Dendritic cell treated with granulocyte-macrophage colony-stimulating factor and Interleukin-4, amounts not matched to agents 40 ng/mL and 50 ng/mL, for 4 days (primary cell): ENCODE measurements around the gene G6PC1.
"Not testable (repeated sequence)": the region's sequence is repeated elsewhere in the genome, so short reads cannot be mapped to it uniquely, and the experiment has no call there.

Source experiments
- H3K27ac Mint-ChIP-seq: one replicate; pipeline ENCODE4 v1.8.0; 2022; ENCODE audit warnings: mild to moderate bottlenecking, mixed read lengths
- H3K27me3 Mint-ChIP-seq: one replicate; pipeline ENCODE4 v1.8.0; 2022; ENCODE audit warnings: mild to moderate bottlenecking, mixed read lengths
- H3K36me3 Mint-ChIP-seq: one replicate; pipeline ENCODE4 v1.8.0; 2022; ENCODE audit warnings: low read depth, mixed read lengths
- H3K4me1 Mint-ChIP-seq: one replicate; pipeline ENCODE4 v1.8.0; 2022; ENCODE audit warnings: low read depth, mixed read lengths
- H3K4me3 Mint-ChIP-seq: one replicate; pipeline ENCODE4 v1.8.0; 2022; ENCODE audit warnings: mild to moderate bottlenecking, moderate library complexity, mixed read lengths
- H3K9me3 Mint-ChIP-seq: one replicate; pipeline ENCODE4 v1.8.0; 2022; ENCODE audit warnings: mixed read lengths
- intact Hi-C: fragments of 100-400 bp; cut with micrococcal nuclease; formaldehyde crosslinking; loops from one replicate; pipeline ENCODE4 v1.15.0; 2022

Gene G6PC1

GRCh38 chr17:42900460-42901331 lies at the start of gene G6PC1:
TSS of gene G6PC1 (plus strand) at chr17:42900799. CDS start at chr17:42900877, 78 bp downstream.
- Mint-ChIP-seq H3K27ac (no peak within 1 kb of the TSS), H3K36me3 (no peaks in the 10 kb centered on the region), H3K9me3 (no peaks in the 10 kb centered on the region), H3K4me1 (no peaks in the 10 kb centered on the region), H3K4me3 (no peak within 1 kb of the TSS), H3K27me3 (peaks cover 3% of the 10 kb centered on the region)
- intact Hi-C loops: no loop called here

- H3K27ac Mint-ChIP-seq: no peak within 1 kb of the TSS
- H3K36me3 Mint-ChIP-seq: peaks cover 2% of the 10 kb centered on the region
- intact Hi-C loops: no loop called here
- no peak within 1 kb of the TSS for H3K4me3 Mint-ChIP-seq
- H3K9me3 Mint-ChIP-seq: no peaks in the 10 kb centered on the region
- peaks cover 6% of the 10 kb centered on the region for H3K27me3 Mint-ChIP-seq
- peaks cover 32% of the 10 kb centered on the region for H3K4me1 Mint-ChIP-seq
These were observed 49.6 kb upstream of the G6PC1 start, which contains the start of gene AOC3 for GRCh38 chr17:42850954-42851353. TSS of gene AOC3 (plus strand) at chr17:42851199. CDS start at chr17:42851344, 145 bp downstream.

GRCh38 chr17:42851371-42852240 lies 49.0 kb upstream of the G6PC1 start:
- H3K27ac Mint-ChIP-seq, H3K36me3 Mint-ChIP-seq, H3K4me3 Mint-ChIP-seq, intact Hi-C loops, H3K27me3 Mint-ChIP-seq, H3K9me3 Mint-ChIP-seq: not testable (repeated sequence)
- H3K4me1 Mint-ChIP-seq: peaks cover 26% of the 10 kb centered on the region

GRCh38 chr17:42852351-42852750 lies 48.2 kb upstream of the G6PC1 start:
- Mint-ChIP-seq H3K4me3 (no peak overlapping the region), H3K4me1 (peaks cover 19% of the 10 kb centered on the region), H3K27ac (no peak overlapping the region), H3K27me3 (peaks cover 6% of the 10 kb centered on the region), H3K9me3 (no peaks in the 10 kb centered on the region), H3K36me3 (no peaks in the 10 kb centered on the region)
- intact Hi-C loops: no loop called here

- Mint-ChIP-seq H3K4me1 (peaks cover 18% of the 10 kb centered on the region), H3K36me3 (no peaks in the 10 kb centered on the region), H3K27ac (no peak overlapping the region), H3K27me3 (peaks cover 6% of the 10 kb centered on the region), H3K4me3 (no peak overlapping the region), H3K9me3 (no peaks in the 10 kb centered on the region)
- intact Hi-C loops: no loop called here
These were observed 47.6 kb upstream of the G6PC1 start for GRCh38 chr17:42853004-42853403.

- no peaks in the 10 kb centered on the region for H3K9me3 Mint-ChIP-seq
- no peak overlapping the region for H3K27ac Mint-ChIP-seq
- no peak overlapping the region for H3K4me3 Mint-ChIP-seq
- intact Hi-C loops: no loop called here
- no peaks in the 10 kb centered on the region for H3K36me3 Mint-ChIP-seq
- peaks cover 8% of the 10 kb centered on the region for H3K27me3 Mint-ChIP-seq
- H3K4me1 Mint-ChIP-seq: peaks cover 18% of the 10 kb centered on the region
These were observed 47.0 kb upstream of the G6PC1 start for GRCh38 chr17:42853597-42853967.

GRCh38 chr17:42853968-42854790 lies 46.4 kb upstream of the G6PC1 start:
- intact Hi-C loops: no loop called here
- no peaks in the 10 kb centered on the region for H3K36me3 Mint-ChIP-seq
- no peak overlapping the region for H3K4me3 Mint-ChIP-seq
- H3K9me3 Mint-ChIP-seq: no peaks in the 10 kb centered on the region
- peaks cover 8% of the 10 kb centered on the region for H3K27me3 Mint-ChIP-seq
- peaks cover 18% of the 10 kb centered on the region for H3K4me1 Mint-ChIP-seq
- H3K27ac Mint-ChIP-seq: no peak overlapping the region

GRCh38 chr17:42855048-42855596 lies 45.5 kb upstream of the G6PC1 start:
- intact Hi-C loops: no loop called here
- no peaks in the 10 kb centered on the region for H3K9me3 Mint-ChIP-seq
- peaks cover 18% of the 10 kb centered on the region for H3K4me1 Mint-ChIP-seq
- H3K4me3 Mint-ChIP-seq: no peak overlapping the region
- H3K36me3 Mint-ChIP-seq: no peaks in the 10 kb centered on the region
- no peak overlapping the region for H3K27ac Mint-ChIP-seq
- peaks cover 6% of the 10 kb centered on the region for H3K27me3 Mint-ChIP-seq

- H3K27ac Mint-ChIP-seq, H3K27me3 Mint-ChIP-seq, H3K9me3 Mint-ChIP-seq, H3K36me3 Mint-ChIP-seq, intact Hi-C loops, H3K4me3 Mint-ChIP-seq: not testable (repeated sequence)
- peaks cover 18% of the 10 kb centered on the region for H3K4me1 Mint-ChIP-seq
These were observed 44.5 kb upstream of the G6PC1 start for GRCh38 chr17:42856093-42856492.

GRCh38 chr17:42856516-42856915 lies 44.1 kb upstream of the G6PC1 start:
- H3K9me3 Mint-ChIP-seq, H3K27ac Mint-ChIP-seq, intact Hi-C loops, H3K4me3 Mint-ChIP-seq, H3K36me3 Mint-ChIP-seq, H3K27me3 Mint-ChIP-seq: not testable (repeated sequence)
- H3K4me1 Mint-ChIP-seq: peaks cover 18% of the 10 kb centered on the region

GRCh38 chr17:42857389-42857788 lies 43.2 kb upstream of the G6PC1 start:
- Mint-ChIP-seq H3K36me3 (no peaks in the 10 kb centered on the region), H3K4me3 (no peak overlapping the region), H3K27ac (no peak overlapping the region), H3K27me3 (peaks cover 3% of the 10 kb centered on the region), H3K4me1 (peaks cover 18% of the 10 kb centered on the region), H3K9me3 (no peaks in the 10 kb centered on the region)
- intact Hi-C loops: no loop called here

- no peak overlapping the region for H3K27ac Mint-ChIP-seq
- H3K9me3 Mint-ChIP-seq: peaks cover 7% of the 10 kb centered on the region
- no peaks in the 10 kb centered on the region for H3K36me3 Mint-ChIP-seq
- H3K4me3 Mint-ChIP-seq: no peak overlapping the region
- H3K27me3 Mint-ChIP-seq: peaks cover 7% of the 10 kb centered on the region
- intact Hi-C loops: no loop called here
- H3K4me1 Mint-ChIP-seq: no peaks in the 10 kb centered on the region
These were observed 34.9 kb upstream of the G6PC1 start for GRCh38 chr17:42865638-42866094.

GRCh38 chr17:42866216-42866615 lies 34.4 kb upstream of the G6PC1 start:
- H3K27me3 Mint-ChIP-seq: peaks cover 7% of the 10 kb centered on the region
- H3K9me3 Mint-ChIP-seq: peaks cover 9% of the 10 kb centered on the region
- no peaks in the 10 kb centered on the region for H3K4me1 Mint-ChIP-seq
- no peaks in the 10 kb centered on the region for H3K36me3 Mint-ChIP-seq
- intact Hi-C loops: no loop called here
- H3K27ac Mint-ChIP-seq: no peak overlapping the region
- H3K4me3 Mint-ChIP-seq: no peak overlapping the region
